GM12865 (cell line): ENCODE data around the gene SCAF11.

ENCODE experiments used
- DNase-seq: peaks from one replicate; pipeline ENCODE4 v3.0.0; 2010; ENCODE audit warnings: low read depth
- H3K4me3 ChIP-seq: 2 replicates; pipeline ENCODE4 v1.5.1; 2011; ENCODE audit warnings: mild to moderate bottlenecking, low read depth, low read length, control low read depth
- CTCF ChIP-seq: IDR thresholded peaks from 2 replicates; pipeline ENCODE4 v1.5.1; 2011; ENCODE audit warnings: low read length, control low read depth, low read depth, inconsistent platforms; ENCODE audit not compliant: insufficient read depth; ENCODE audit errors: missing control alignments

Gene SCAF11

GRCh38 chr12:45966486-45966885, 23.9 kb downstream of the SCAF11 start:
- TF ChIP-seq CTCF: no peak
- no peak overlapping the region for H3K4me3 ChIP-seq
- no peak for DNase-seq

DNA sequence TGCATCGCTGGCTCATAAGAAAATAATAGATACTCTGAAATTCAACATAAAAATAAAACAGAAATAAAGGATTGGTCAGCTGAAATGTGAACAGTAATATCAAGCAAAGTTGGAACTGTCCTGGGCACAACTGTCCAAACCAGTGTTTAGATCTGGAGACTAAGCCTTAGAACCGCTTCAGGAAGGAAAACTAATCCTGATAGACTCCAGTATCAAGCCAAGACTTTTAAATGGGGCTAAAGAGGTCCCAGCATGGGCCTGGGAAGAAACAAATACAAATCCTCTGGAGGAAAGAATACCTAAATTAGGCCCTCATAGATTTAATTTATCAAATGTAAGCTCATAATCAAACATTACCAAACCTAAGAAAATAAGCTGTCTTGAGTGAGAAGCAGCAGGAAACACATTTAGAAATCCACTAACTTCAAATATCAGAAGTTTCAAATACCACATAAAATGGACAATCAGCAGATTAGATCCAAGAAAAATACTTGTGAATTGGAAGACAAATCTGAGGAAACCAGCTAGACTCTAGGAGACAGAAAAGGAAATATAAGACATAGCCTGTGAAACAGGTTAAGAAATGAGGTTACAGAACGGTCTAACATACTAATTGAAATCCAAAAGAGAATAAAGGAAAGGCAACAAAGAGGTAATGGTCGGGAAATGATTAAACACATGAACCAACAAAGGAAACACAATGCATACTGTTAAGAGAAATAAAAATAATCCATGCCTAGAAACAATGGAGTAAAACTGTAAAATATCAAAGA, 27.6 kb downstream of the SCAF11 start:
- no peak for TF ChIP-seq CTCF
- no peak for DNase-seq

DNA sequence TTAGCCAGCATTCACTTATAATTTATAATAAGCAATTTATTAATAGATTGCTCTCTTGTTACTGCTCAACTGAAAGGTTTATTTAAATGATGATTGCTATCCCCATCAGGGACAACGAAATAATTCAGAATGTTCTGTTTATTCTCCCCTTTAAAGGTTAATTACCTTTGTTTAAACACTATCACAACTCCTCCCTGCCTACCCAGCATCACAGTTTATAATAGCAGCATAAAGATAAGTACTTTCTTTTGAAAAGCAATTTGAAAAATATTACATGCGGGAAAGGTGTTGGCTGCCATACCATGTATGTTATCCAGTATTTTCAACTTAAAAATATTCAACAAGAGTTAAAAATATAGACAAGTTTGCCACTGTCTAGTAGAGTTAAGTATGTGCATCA, 30.6 kb downstream of the SCAF11 start:
- no peak for DNase-seq
- H3K4me3 ChIP-seq: no peak overlapping the region
- TF ChIP-seq CTCF: no peak

More for the DNA sequence above, 27.6 kb downstream of the SCAF11 start:
- no peak overlapping the region for H3K4me3 ChIP-seq

DNA sequence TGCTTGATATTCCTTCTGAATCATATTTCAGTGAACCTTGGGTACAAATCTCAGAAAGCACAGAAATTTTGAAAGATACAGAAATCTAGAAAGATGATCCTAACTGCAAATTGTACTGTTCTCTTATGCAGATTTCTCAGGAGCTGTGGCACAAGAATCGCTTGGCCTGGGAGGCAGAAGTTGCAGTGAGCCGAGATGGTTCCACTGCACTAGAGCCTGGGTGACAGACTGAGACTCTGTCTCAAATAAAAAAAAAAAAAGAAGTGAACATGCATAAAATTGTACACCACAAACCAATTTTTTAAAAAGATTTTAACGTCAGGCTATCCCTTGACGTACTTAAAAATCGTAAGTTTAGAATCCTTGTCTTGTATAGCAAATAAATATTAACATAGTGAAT, 31.3 kb downstream of the SCAF11 start:
- no peak for DNase-seq
- H3K4me3 ChIP-seq: no peak overlapping the region
- TF ChIP-seq CTCF: no peak

- H3K4me3 ChIP-seq: no peak overlapping the region
- no peak for TF ChIP-seq CTCF
- DNase-seq: no peak
Observed at GRCh38 chr12:45948546-45948945, 41.8 kb downstream of the SCAF11 start.

DNA sequence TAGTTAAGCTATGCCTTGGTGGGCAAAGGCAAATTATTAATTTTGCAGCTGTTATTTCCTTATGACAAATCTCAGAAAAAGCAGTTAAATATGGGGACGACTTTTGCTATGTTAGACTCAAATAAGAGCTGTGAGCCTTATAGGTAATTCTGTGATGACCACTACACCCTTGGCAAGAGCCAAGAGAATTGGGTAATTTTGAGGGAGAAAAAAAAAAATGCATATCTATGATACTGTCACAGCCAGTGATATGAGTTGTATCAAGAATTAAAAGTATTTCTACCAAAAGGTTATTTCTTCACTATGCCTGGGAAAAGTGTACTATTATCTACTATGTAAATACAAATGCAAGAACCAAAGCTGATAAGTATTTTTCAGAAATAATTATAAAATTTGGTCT, 43.9 kb downstream of the SCAF11 start:
- TF ChIP-seq CTCF: no peak
- DNase-seq: no peak

GRCh38 chr12:45944771-45945170, 45.6 kb downstream of the SCAF11 start:
- H3K4me3 ChIP-seq: no peak overlapping the region
- no peak for DNase-seq
- TF ChIP-seq CTCF: no peak

More for the DNA sequence above, 43.9 kb downstream of the SCAF11 start:
- H3K4me3 ChIP-seq: no peak overlapping the region
